Mucosa of stomach (tissue), 1 donor: ENCODE measurements around the gene KCNIP2.
A peak's percentile ranks its signal among the peaks of the same experiment; 100 is the strongest.

Experiments
- H3K27me3 ChIP-seq: one replicate; pipeline ENCODE4 v1.7.0; 2013; ENCODE audit warnings: mild to moderate bottlenecking, low read length; ENCODE audit not compliant: control insufficient read depth, insufficient read depth
- H3K36me3 ChIP-seq: one replicate; pipeline ENCODE4 v1.7.0; 2013; ENCODE audit warnings: low read length; ENCODE audit not compliant: control insufficient read depth, insufficient read depth
- H3K4me1 ChIP-seq: one replicate; pipeline ENCODE4 v1.7.0; 2013; ENCODE audit warnings: mild to moderate bottlenecking, low read length; ENCODE audit not compliant: control insufficient read depth, insufficient read depth
- H3K4me3 ChIP-seq: one replicate; pipeline ENCODE4 v1.7.0; 2013; ENCODE audit warnings: low read length
- H3K9ac ChIP-seq: one replicate; pipeline ENCODE4 v1.7.0; 2013; ENCODE audit warnings: mild to moderate bottlenecking, low read length, moderate library complexity
- H3K9me3 ChIP-seq: one replicate; pipeline ENCODE4 v1.7.0; 2013; ENCODE audit warnings: mild to moderate bottlenecking, low read length, moderate library complexity; ENCODE audit not compliant: control insufficient read depth
- donor health status: Pancreatic carcinoma.

Gene KCNIP2

GRCh38 chr10:101841826-101842225 lies 1.8 kb downstream of the KCNIP2 start:
- Histone ChIP-seq H3K9me3 (no peaks in the 10 kb centered on the region), H3K36me3 (no peaks in the 10 kb centered on the region), H3K9ac (no peak overlapping the region), H3K4me1 (peaks cover 21% of the 10 kb centered on the region), H3K4me3 (no peak overlapping the region), H3K27me3 (peaks cover 4% of the 10 kb centered on the region)

- peaks cover 21% of the 10 kb centered on the region for H3K4me1 ChIP-seq
Observed at GRCh38 chr10:101840741-101841453, 2.7 kb downstream of the KCNIP2 start.

GRCh38 chr10:101840102-101840684 lies 3.4 kb downstream of the KCNIP2 start:
- Histone ChIP-seq H3K9me3 (no peaks in the 10 kb centered on the region), H3K9ac (no peak overlapping the region), H3K36me3 (no peaks in the 10 kb centered on the region), H3K4me3 (no peak overlapping the region), H3K4me1 (peaks cover 21% of the 10 kb centered on the region), H3K27me3 (peaks cover 4% of the 10 kb centered on the region)

More at GRCh38 chr10:101840741-101841453, 2.7 kb downstream of the KCNIP2 start:
- Histone ChIP-seq H3K27me3 (peaks cover 4% of the 10 kb centered on the region), H3K9me3 (no peaks in the 10 kb centered on the region), H3K36me3 (no peaks in the 10 kb centered on the region), H3K4me3 (no peak overlapping the region), H3K9ac (peak overlapping the region; percentile 9)

- no peaks in the 10 kb centered on the region for H3K36me3 ChIP-seq
- H3K4me3 ChIP-seq, result no peak overlapping the region
- H3K4me1 ChIP-seq, result peaks cover 21% of the 10 kb centered on the region
- H3K9me3 ChIP-seq, result no peaks in the 10 kb centered on the region
- peaks cover 4% of the 10 kb centered on the region for H3K27me3 ChIP-seq
- no peak overlapping the region for H3K9ac ChIP-seq
Observed at GRCh38 chr10:101839416-101840063, 4.1 kb downstream of the KCNIP2 start.

GRCh38 chr10:101839002-101839401 lies 4.6 kb downstream of the KCNIP2 start:
- H3K27me3 ChIP-seq, result no peaks in the 10 kb centered on the region
- no peak overlapping the region for H3K9ac ChIP-seq
- no peak overlapping the region for H3K4me3 ChIP-seq
- H3K36me3 ChIP-seq, result no peaks in the 10 kb centered on the region
- H3K4me1 ChIP-seq, result peaks cover 21% of the 10 kb centered on the region
- no peaks in the 10 kb centered on the region for H3K9me3 ChIP-seq

- Histone ChIP-seq H3K36me3 (no peaks in the 10 kb centered on the region), H3K27me3 (no peaks in the 10 kb centered on the region), H3K9ac (no peak overlapping the region), H3K4me3 (no peak overlapping the region), H3K9me3 (no peaks in the 10 kb centered on the region), H3K4me1 (peaks cover 21% of the 10 kb centered on the region)
Observed at GRCh38 chr10:101838416-101838970, 5.1 kb downstream of the KCNIP2 start.

- Histone ChIP-seq H3K9ac (no peak overlapping the region), H3K27me3 (no peaks in the 10 kb centered on the region), H3K4me3 (no peak overlapping the region), H3K36me3 (no peaks in the 10 kb centered on the region), H3K4me1 (peaks cover 21% of the 10 kb centered on the region), H3K9me3 (no peaks in the 10 kb centered on the region)
Observed at GRCh38 chr10:101837748-101838147, 5.9 kb downstream of the KCNIP2 start.

- H3K9ac ChIP-seq, result no peak overlapping the region
- H3K4me1 ChIP-seq, result peaks cover 20% of the 10 kb centered on the region
- H3K4me3 ChIP-seq, result no peak overlapping the region
- H3K9me3 ChIP-seq, result no peaks in the 10 kb centered on the region
- no peaks in the 10 kb centered on the region for H3K36me3 ChIP-seq
- no peaks in the 10 kb centered on the region for H3K27me3 ChIP-seq
Observed at GRCh38 chr10:101835362-101835761, 8.2 kb downstream of the KCNIP2 start.

GRCh38 chr10:101834341-101834740 lies 9.3 kb downstream of the KCNIP2 start:
- H3K4me3 ChIP-seq, result no peak overlapping the region
- no peaks in the 10 kb centered on the region for H3K27me3 ChIP-seq
- H3K9me3 ChIP-seq, result no peaks in the 10 kb centered on the region
- H3K4me1 ChIP-seq, result peaks cover 17% of the 10 kb centered on the region
- H3K36me3 ChIP-seq, result no peaks in the 10 kb centered on the region
- H3K9ac ChIP-seq, result no peak overlapping the region

- Histone ChIP-seq H3K36me3 (no peaks in the 10 kb centered on the region), H3K9ac (no peak overlapping the region), H3K27me3 (no peaks in the 10 kb centered on the region), H3K4me3 (no peak overlapping the region), H3K9me3 (no peaks in the 10 kb centered on the region), H3K4me1 (peaks cover 15% of the 10 kb centered on the region)
Observed at GRCh38 chr10:101833466-101833865, 10.1 kb downstream of the KCNIP2 start.

GRCh38 chr10:101832325-101832771 lies 11.3 kb downstream of the KCNIP2 start:
- Histone ChIP-seq H3K36me3 (no peaks in the 10 kb centered on the region), H3K27me3 (no peaks in the 10 kb centered on the region), H3K4me1 (peaks cover 15% of the 10 kb centered on the region), H3K9ac (no peak overlapping the region), H3K4me3 (no peak overlapping the region), H3K9me3 (no peaks in the 10 kb centered on the region)
